ENCODE results near the gene MROH2A.

MROH2A gene

DNA sequence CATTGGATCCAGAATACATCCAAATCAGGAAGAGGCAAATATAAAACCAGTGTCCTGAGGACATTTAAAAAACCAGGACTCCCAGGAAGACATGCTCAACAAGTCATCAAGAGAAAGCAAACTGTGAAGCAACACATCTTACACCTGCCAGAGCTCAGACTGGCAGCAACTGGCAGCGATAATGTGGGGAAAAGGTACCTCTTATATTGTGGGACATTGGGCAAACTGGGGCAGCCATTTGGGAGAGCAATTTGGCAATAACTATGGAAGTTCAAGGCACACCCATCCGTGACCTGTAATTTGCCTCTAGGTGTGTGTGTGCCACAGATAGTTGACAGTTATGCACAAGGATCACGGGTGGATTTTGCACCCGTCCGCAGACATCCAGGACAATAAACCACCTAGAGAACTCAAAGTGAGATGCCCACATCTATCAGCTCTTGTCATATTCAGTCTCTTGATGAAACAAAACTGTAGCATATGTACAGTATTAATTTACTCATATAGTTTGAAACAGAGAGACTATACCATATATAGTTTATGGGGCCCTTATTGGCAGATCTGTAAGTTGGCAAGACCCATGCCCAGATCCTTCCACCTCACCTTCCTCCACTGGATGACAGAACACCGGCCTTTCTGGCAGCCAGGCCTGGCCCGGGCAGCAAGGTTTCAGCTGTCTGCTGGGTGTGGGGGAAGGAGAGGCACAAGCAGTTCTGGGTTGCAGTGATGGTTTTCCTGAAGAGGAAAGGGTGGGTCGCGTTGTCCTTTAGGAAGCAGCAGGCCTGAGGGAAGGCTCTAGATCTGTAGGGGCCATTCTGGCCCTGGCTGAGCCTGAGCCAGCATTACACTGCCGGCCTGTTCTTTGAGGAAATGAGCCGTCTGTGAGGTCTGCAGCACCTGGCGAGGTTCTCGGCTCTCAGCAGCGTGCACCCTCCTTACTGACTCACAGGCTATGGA lies 57.4 kb downstream of the MROH2A start:
- DNase-seq (ENCODE audit: low spot score) = no peak

DNA sequence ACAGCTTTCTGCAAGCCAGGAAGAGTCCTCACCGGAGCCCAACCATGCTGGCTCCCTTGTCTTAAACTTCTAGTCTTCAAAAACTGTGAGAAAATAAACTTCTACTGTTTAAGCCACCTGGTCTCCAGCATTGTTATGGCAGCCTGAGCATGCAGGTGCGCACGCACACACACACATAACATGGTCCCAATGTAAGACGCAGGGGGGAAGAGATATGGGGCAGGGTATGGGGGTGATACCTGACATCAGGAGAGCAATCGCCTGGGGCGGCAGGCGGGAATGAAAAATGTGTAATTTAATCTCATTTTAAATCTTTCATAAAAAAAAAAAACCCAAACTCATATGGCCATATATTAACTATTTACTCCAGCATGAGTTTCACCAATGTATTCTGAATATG lies 58.2 kb downstream of the MROH2A start:
- no peak for DNase-seq (ENCODE audit: low spot score)

DNA sequence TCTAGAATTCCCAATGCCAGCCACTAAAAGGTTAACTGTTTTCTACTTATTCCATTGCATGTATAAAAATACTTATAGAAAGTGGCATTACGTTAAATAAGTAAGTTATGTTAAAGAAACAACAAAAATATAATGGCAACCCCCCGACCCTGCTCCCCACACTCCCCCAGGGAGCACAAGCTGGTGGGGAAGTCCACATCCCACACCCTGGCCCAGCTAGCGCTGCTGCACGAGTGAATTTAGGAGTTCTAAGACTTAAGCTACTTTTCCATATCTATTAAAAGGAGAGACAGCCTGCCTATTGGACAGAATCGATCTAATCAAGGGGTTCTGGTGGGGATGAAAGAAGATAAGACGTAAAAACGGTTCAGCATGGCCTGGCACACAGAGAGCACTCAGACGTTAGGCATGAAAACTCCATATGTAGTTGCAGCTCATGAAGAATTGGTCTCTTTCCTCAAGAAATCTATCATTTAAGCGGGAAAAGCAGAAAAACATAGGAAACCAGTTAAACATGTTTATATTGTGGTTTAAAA lies 59.6 kb downstream of the MROH2A start:
- no peak for DNase-seq (ENCODE audit: low spot score)

GRCh38 chr2:233838251-233838650 lies 60.1 kb downstream of the MROH2A start:
- DNase-seq (ENCODE audit: low spot score) = no peak

GRCh38 chr2:233838726-233839446 lies 60.8 kb downstream of the MROH2A start:
- DNase-seq (ENCODE audit: low spot score) = no peak

DNA sequence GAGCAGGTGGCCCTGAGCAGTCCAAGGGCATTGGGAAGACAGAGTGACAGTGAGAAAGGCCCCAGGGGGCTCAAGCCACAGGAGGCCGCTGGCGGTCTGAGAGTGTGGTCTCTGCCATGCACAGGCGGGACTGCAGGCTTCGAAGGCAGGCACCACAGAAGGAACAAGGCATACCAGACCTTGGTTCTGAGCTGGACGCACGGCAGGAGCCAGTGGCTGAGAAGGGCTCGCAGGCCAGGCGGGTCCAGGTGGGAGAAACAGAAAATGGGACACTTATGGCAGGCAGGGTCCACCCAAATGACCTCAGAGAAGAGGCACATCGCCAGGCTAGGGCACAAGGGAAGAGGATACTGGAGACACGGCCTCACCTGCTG lies 61.3 kb downstream of the MROH2A start:
- no peak for DNase-seq (ENCODE audit: low spot score)

GRCh38 chr2:233840520-233840919 lies 62.4 kb downstream of the MROH2A start:
- no peak for DNase-seq (ENCODE audit: low spot score)

GRCh38 chr2:233841183-233841582 lies 63.1 kb downstream of the MROH2A start:
- DNase-seq (ENCODE audit: low spot score) = no peak

- DNase-seq (ENCODE audit: low spot score) = peak; percentile 4
These were observed 66.1 kb downstream of the MROH2A start for GRCh38 chr2:233844064-233844807.

GRCh38 chr2:233844836-233845235 lies 66.7 kb downstream of the MROH2A start:
- no peak for DNase-seq (ENCODE audit: low spot score)

DNA sequence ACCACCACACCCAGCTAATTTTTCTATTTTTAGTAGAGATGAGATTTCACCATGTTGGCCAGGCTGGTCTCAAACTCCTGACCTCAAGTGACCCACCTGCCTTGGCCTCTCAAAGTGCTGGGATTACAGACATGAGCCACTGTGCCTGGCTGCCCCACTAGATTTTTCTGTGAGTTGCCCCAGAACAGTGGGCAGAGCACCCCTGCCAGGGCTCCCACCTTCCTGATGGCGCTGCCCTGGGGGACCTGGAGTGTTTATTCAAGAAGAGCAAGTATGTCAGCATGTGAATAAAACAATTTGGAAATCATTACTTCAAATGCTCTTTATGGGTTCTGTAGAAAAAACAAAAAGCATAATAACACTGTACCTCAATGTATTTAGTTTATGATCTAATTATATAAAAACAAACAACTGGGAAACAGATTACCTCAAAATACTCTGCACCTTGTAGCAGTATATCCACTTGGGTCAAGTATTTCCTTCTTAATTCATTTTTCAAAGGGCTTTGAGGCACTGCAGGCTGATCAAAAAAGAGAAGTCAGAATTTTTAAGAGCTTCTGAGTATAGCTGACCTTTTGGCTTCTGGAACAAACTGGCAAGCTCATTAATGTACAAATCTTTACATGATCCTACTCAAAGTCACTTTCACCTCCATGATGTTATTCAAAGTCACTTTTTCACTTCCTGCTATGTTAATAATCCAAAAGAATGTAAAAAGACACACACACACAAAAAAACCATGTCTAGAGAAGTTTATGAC lies 67.4 kb downstream of the MROH2A start:
- no peak for DNase-seq (ENCODE audit: low spot score)

- DNase-seq (ENCODE audit: low spot score) = no peak
These were observed 68.5 kb downstream of the MROH2A start for GRCh38 chr2:233846387-233847247.

GRCh38 chr2:233847248-233847898 lies 69.2 kb downstream of the MROH2A start:
- no peak for DNase-seq (ENCODE audit: low spot score)

DNA sequence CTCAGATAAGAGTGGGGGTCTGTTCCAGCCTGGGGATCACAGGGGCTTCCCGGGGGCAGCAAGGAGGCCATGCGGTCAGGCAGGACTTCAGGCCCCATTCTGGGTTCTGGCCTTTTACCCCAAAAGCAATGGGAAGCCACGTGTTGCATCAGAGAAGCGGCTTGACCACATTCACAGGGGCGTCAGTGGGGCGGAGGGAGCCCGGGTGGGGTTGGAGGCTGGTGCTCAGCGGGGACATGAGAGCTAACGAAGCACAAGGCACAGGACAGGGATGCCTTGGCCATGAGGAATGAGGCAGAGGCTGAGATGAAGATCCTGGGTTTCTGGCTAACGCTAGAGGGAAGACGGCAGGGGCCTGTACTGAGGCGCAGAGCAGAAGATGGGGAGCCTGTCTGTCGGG lies 70.1 kb downstream of the MROH2A start:
- no peak for DNase-seq (ENCODE audit: low spot score)

GRCh38 chr2:233849607-233850271 lies 71.6 kb downstream of the MROH2A start:
- no peak for DNase-seq (ENCODE audit: low spot score)

- DNase-seq (ENCODE audit: low spot score) = no peak
These were observed 72.6 kb downstream of the MROH2A start for GRCh38 chr2:233850745-233851144.

DNA sequence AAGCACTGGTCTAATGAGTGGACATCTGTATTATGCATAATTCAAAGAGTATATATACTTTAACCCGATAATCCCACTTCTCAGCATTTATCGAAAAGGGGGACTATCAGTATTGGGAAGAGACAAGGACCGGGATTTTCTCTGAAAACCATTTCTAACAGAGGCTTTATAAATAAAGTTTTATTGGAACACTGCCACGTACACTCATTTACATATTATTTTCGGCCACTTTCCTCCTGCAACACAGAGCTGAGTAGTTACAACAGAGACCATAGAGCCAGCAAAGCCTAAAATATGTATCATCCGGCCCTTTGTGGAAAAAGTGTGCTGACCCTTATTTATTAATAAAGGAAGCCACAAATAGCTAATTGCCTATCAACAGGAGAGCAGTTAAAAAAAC lies 73.0 kb downstream of the MROH2A start:
- DNase-seq (ENCODE audit: low spot score) = no peak

DNA sequence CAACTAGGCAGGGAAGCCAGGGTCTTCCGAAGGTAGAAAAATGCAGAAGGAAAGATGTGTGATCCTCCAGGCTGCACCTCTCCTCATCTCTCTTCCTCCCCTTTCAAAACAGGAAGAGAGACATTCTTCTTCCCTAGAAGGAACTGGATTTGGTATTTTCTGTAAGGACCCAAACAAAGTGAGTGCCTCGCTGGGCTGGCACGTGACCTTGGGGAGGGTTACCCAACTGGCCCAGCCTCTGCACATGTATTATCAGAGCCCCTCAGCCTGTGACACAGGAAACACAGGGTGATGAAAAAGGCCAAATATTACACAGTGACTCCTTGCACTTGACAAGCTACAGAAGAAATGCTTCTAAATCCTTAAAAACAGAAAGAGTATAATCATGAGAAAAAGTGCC lies 73.9 kb downstream of the MROH2A start:
- no peak for DNase-seq (ENCODE audit: low spot score)

- DNase-seq (ENCODE audit: low spot score) = no peak
These were observed 75.2 kb downstream of the MROH2A start for GRCh38 chr2:233853353-233853752.

- no peak for DNase-seq (ENCODE audit: low spot score)
These were observed 75.7 kb downstream of the MROH2A start for GRCh38 chr2:233853883-233854240.

Measured in AG20443 (cell line).